ENCODE results near the gene TMEM121B.

Gene TMEM121B

GRCh38 chr22:17155941-17156340, 34.8 kb upstream of the TMEM121B start:
- Histone ChIP-seq H3K9me2 (ENCODE audit: low read depth, low read length) (no peaks in the 10 kb centered on the region), H3K9ac (ENCODE audit: low read length) (no peak overlapping the region), H3K4me1 (ENCODE audit: insufficient read depth, low read length, severe bottlenecking) (peaks cover 30% of the 10 kb centered on the region), H3K36me3 (ENCODE audit: insufficient read depth, low read length) (peaks cover 3% of the 10 kb centered on the region; the same call in 1 of the 2 replicates), H3K4me2 (ENCODE audit: low read length) (peak overlapping the region; percentile 38; the same call in 1 of the 2 replicates), H2AFZ (ENCODE audit: low read length) (no peak overlapping the region), H3K4me3 (ENCODE audit: low read depth, low read length, poor library complexity, severe bottlenecking) (peak overlapping the region; percentile 3), H3K79me2 (ENCODE audit: insufficient read depth, low read length) (peaks cover 22% of the 10 kb centered on the region), H3K9me3 (ENCODE audit: low read length) (no peaks in the 10 kb centered on the region), H3K27ac (ENCODE audit: low read depth, low read length, poor library complexity, severe bottlenecking) (no peak overlapping the region), H3F3A (ENCODE audit: insufficient read depth, low read length) (no peaks in the 10 kb centered on the region), H4K20me1 (ENCODE audit: insufficient read depth, low read length) (no peaks in the 10 kb centered on the region), H3K27me3 (ENCODE audit: insufficient read depth, low read length) (no peaks in the 10 kb centered on the region)
- TF ChIP-seq CTCF (IDR thresholded peaks at IDR 0.05; ENCODE audit: low read length): no peak
- no peak for TF ChIP-seq EZH2 (IDR thresholded peaks at IDR 0.05; ENCODE audit: borderline replicate concordance, low read length)

GRCh38 chr22:17152971-17153370, 31.8 kb upstream of the TMEM121B start:
- H4K20me1 ChIP-seq (ENCODE audit: insufficient read depth, low read length): no peaks in the 10 kb centered on the region
- peaks cover 24% of the 10 kb centered on the region for H3K79me2 ChIP-seq (ENCODE audit: insufficient read depth, low read length)
- no peaks in the 10 kb centered on the region for H3F3A ChIP-seq (ENCODE audit: insufficient read depth, low read length)
- H3K9me3 ChIP-seq (ENCODE audit: low read length): no peaks in the 10 kb centered on the region
- no peaks in the 10 kb centered on the region for H3K9me2 ChIP-seq (ENCODE audit: low read depth, low read length)
- no peak overlapping the region for H2AFZ ChIP-seq (ENCODE audit: low read length)
- H3K27ac ChIP-seq (ENCODE audit: low read depth, low read length, poor library complexity, severe bottlenecking): no peak overlapping the region
- H3K4me1 ChIP-seq (ENCODE audit: insufficient read depth, low read length, severe bottlenecking): peaks cover 16% of the 10 kb centered on the region
- H3K9ac ChIP-seq (ENCODE audit: low read length): no peak overlapping the region
- H3K4me3 ChIP-seq (ENCODE audit: low read depth, low read length, poor library complexity, severe bottlenecking): no peak overlapping the region
- no peak overlapping the region for H3K4me2 ChIP-seq (ENCODE audit: low read length)
- H3K27me3 ChIP-seq (ENCODE audit: insufficient read depth, low read length): no peaks in the 10 kb centered on the region
- H3K36me3 ChIP-seq (ENCODE audit: insufficient read depth, low read length): peaks cover 20% of the 10 kb centered on the region
- no peak for TF ChIP-seq CTCF (IDR thresholded peaks at IDR 0.05; ENCODE audit: low read length)
- no peak for TF ChIP-seq EZH2 (IDR thresholded peaks at IDR 0.05; ENCODE audit: borderline replicate concordance, low read length)

GRCh38 chr22:17152340-17152739, 31.2 kb upstream of the TMEM121B start:
- Histone ChIP-seq H3F3A (ENCODE audit: insufficient read depth, low read length) (no peaks in the 10 kb centered on the region), H3K9me3 (ENCODE audit: low read length) (no peaks in the 10 kb centered on the region), H3K4me2 (ENCODE audit: low read length) (no peak overlapping the region), H3K4me1 (ENCODE audit: insufficient read depth, low read length, severe bottlenecking) (peaks cover 10% of the 10 kb centered on the region), H3K79me2 (ENCODE audit: insufficient read depth, low read length) (peaks cover 19% of the 10 kb centered on the region; the same call in 1 of the 2 replicates), H3K9ac (ENCODE audit: low read length) (no peak overlapping the region), H3K27me3 (ENCODE audit: insufficient read depth, low read length) (no peaks in the 10 kb centered on the region), H2AFZ (ENCODE audit: low read length) (no peak overlapping the region), H3K9me2 (ENCODE audit: low read depth, low read length) (no peaks in the 10 kb centered on the region), H4K20me1 (ENCODE audit: insufficient read depth, low read length) (no peaks in the 10 kb centered on the region), H3K27ac (ENCODE audit: low read depth, low read length, poor library complexity, severe bottlenecking) (no peak overlapping the region), H3K36me3 (ENCODE audit: insufficient read depth, low read length) (peaks cover 24% of the 10 kb centered on the region), H3K4me3 (ENCODE audit: low read depth, low read length, poor library complexity, severe bottlenecking) (no peak overlapping the region)
- TF ChIP-seq EZH2 (IDR thresholded peaks at IDR 0.05; ENCODE audit: borderline replicate concordance, low read length) (no peak), CTCF (IDR thresholded peaks at IDR 0.05; ENCODE audit: low read length) (no peak)
